RWPE2 (cell line): Measurements from ENCODE around the gene KLHL29.

Experiments used
- ATAC-seq: fragments of 200-7000 bp; cut with Tn5 transposase; 3 replicates; pipeline ENCODE4 v1.9.1; 2021; ENCODE audit warnings: low read depth
- DNase-seq: peaks from one replicate; pipeline ENCODE4 v3.0.0-alpha.2; 2020; ENCODE audit warnings: low spot score
- H3K27ac ChIP-seq: fragments of 450-650 bp; 2 replicates; pipeline ENCODE4 v1.5.1; 2017; ENCODE audit warnings: mild to moderate bottlenecking; ENCODE audit not compliant: poor library complexity, severe bottlenecking
- H3K27me3 ChIP-seq: fragments of 250-450 bp; sonication (Bioruptor Pico); 2 replicates; pipeline ENCODE4 v1.5.1; 2021; ENCODE audit warnings: mild to moderate bottlenecking, moderate library complexity; ENCODE audit not compliant: insufficient read depth, poor library complexity, severe bottlenecking
- H3K36me3 ChIP-seq: fragments of 250-450 bp; sonication (Bioruptor Pico); 2 replicates; pipeline ENCODE4 v1.5.1; 2020; ENCODE audit warnings: low read depth, mild to moderate bottlenecking, moderate library complexity
- H3K4me1 ChIP-seq: fragments of 250-450 bp; sonication (Bioruptor Pico); 2 replicates; pipeline ENCODE4 v1.5.1; 2021; ENCODE audit warnings: mild to moderate bottlenecking, moderate library complexity; ENCODE audit not compliant: insufficient read depth, poor library complexity, severe bottlenecking
- H3K4me3 ChIP-seq: fragments of 250-450 bp; sonication (Bioruptor Pico); 2 replicates; pipeline ENCODE4 v1.5.1; 2021; ENCODE audit warnings: mild to moderate bottlenecking, moderate library complexity; ENCODE audit not compliant: severe bottlenecking
- H3K9me3 ChIP-seq: fragments of 250-450 bp; sonication (Bioruptor Pico); 2 replicates; pipeline ENCODE4 v1.5.1; 2021; ENCODE audit warnings: mild to moderate bottlenecking, moderate library complexity; ENCODE audit not compliant: severe bottlenecking
- CTCF ChIP-seq: fragments of 450-650 bp; IDR thresholded peaks from one replicate; pipeline ENCODE4 v1.5.1; 2017; ENCODE audit warnings: mild to moderate bottlenecking, moderate library complexity; ENCODE audit not compliant: poor library complexity, severe bottlenecking

Gene KLHL29

DNA sequence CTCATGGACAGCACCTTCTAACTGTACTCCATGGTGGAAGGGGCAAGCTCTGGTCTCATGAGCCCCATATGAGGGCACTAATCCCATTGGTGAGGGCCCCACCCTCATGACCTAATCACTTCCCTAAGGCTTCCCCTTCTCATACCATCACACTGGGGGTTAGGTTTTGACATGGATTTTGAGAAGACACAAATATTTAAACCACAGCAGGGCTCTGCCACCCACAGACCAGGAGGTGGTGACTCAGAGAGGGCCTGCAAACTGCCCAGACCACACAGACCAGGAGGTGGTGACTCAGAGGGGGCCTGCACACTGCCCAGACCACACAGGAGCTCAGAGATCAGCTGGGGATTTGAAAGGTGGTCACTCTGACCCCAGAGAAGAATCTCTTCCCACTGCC lies 222.0 kb downstream of the KLHL29 start:
- H3K4me3 ChIP-seq: no peak overlapping the region
- ATAC-seq: peak; percentile 33; the same call in 2 of the 3 replicates
- no peak for TF ChIP-seq CTCF
- H3K36me3 ChIP-seq: no peaks in the 10 kb centered on the region
- no peaks in the 10 kb centered on the region for H3K9me3 ChIP-seq
- DNase-seq: no peak
- no peaks in the 10 kb centered on the region for H3K27me3 ChIP-seq
- H3K4me1 ChIP-seq: no peaks in the 10 kb centered on the region
- no peak overlapping the region for H3K27ac ChIP-seq

DNA sequence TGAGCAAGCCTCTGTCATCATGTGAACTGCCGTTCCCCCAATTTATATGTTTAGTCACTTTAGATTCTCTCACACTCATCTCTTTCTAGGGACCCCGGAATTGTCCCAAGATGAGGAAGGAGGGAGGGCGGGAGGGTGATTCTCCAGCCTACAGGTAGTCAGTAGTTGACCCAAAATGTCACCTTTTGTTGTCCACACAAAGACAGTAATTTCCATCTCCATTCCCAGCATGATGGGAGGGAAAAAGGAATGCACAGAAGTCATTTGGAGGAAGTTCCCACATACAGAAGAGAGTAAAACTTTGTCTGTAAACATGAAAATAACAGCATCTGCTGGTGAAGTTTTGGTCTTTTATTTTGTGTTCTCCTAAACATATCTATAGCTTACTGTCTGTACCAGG lies 222.9 kb downstream of the KLHL29 start:
- no peaks in the 10 kb centered on the region for H3K4me1 ChIP-seq
- ATAC-seq (no peak), DNase-seq (no peak)
- H3K9me3 ChIP-seq: no peaks in the 10 kb centered on the region
- no peaks in the 10 kb centered on the region for H3K36me3 ChIP-seq
- H3K4me3 ChIP-seq: no peak overlapping the region
- TF ChIP-seq CTCF: no peak
- no peaks in the 10 kb centered on the region for H3K27me3 ChIP-seq
- no peak overlapping the region for H3K27ac ChIP-seq

DNA sequence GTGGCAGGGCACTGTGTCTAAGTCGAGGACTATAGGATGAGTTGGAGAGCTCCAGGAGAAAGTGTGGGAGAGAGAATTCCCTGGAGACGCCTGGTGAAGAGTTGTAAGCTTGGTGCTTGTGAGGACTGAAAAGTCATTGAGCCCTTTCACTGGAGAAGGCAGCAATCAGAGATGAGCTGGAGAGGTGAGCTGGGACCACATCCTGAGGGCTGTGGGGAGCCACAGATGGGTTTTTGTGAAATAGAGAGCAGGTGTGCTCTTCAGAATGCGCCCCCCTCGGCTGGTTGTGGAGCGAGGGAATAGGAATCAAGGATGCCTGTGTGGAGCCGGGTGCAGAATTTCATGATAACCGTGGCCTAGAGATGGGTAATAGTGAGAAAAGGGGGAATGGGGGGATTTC lies 224.3 kb downstream of the KLHL29 start:
- H3K27me3 ChIP-seq: no peaks in the 10 kb centered on the region
- no peak overlapping the region for H3K4me3 ChIP-seq
- TF ChIP-seq CTCF: no peak

GRCh38 chr2:23611839-23612238 lies 226.9 kb downstream of the KLHL29 start:
- H3K36me3 ChIP-seq: no peaks in the 10 kb centered on the region
- no peak for TF ChIP-seq CTCF
- H3K9me3 ChIP-seq: no peaks in the 10 kb centered on the region
- H3K27ac ChIP-seq: no peak overlapping the region
- no peaks in the 10 kb centered on the region for H3K4me1 ChIP-seq
- ATAC-seq: no peak
- H3K4me3 ChIP-seq: no peak overlapping the region
- no peaks in the 10 kb centered on the region for H3K27me3 ChIP-seq
- no peak for DNase-seq

More for the DNA sequence above, 224.3 kb downstream of the KLHL29 start:
- no peak overlapping the region for H3K27ac ChIP-seq
- H3K9me3 ChIP-seq: no peaks in the 10 kb centered on the region
- no peaks in the 10 kb centered on the region for H3K36me3 ChIP-seq
- ATAC-seq (no peak), DNase-seq (no peak)
- no peaks in the 10 kb centered on the region for H3K4me1 ChIP-seq

- no peaks in the 10 kb centered on the region for H3K36me3 ChIP-seq
- no peaks in the 10 kb centered on the region for H3K27me3 ChIP-seq
- no peak overlapping the region for H3K27ac ChIP-seq
- no peak for TF ChIP-seq CTCF
- ATAC-seq: no peak
- no peaks in the 10 kb centered on the region for H3K4me1 ChIP-seq
- no peak overlapping the region for H3K4me3 ChIP-seq
- no peaks in the 10 kb centered on the region for H3K9me3 ChIP-seq
- DNase-seq: no peak
These were observed 229.7 kb downstream of the KLHL29 start for GRCh38 chr2:23614701-23615100.
